GM19438 (cell line): Measurements from ENCODE around the gene ITPR1.
"Not testable (repeated sequence)": the region's sequence is repeated elsewhere in the genome, so short reads cannot be mapped to it uniquely, and the experiment has no call there.

ENCODE experiments used
- ATAC-seq: cut with Tn5 transposase; IDR thresholded peaks from one replicate; pipeline ENCODE4 v1.9.1; 2021; ENCODE audit warnings: low read depth; ENCODE audit not compliant: unreplicated experiment

ITPR1 gene

GRCh38 chr3:4751029-4751501 lies 257.9 kb downstream of the ITPR1 start:
- ATAC-seq = no peak

DNA sequence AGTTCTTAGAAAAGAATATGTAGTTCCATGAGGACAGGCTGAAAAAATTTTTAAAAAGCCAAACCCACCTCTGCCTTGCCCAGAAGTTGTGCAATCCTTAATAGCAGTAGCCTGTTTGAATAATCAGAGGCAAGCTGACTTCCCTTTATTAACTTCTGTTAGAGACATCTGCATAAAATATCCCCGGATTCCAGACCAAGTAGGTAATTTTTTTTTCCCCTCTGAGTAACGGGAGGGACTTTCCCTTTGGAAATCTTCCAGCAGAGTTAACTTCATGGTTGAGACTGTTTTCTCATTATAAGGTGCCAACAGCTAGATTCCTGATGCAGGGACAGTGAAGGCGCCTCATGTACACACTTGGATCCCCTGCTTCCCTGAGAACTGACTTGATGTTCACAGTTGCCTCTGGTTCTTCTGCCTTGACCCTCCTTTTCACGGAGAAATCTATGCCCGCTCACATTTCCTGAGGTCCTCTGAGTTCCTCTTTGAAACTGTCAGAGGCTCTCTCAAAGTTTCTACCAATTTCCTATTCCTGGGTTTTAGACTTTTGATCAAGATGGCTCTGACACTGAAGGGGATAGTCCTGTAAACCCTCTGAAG lies 258.5 kb downstream of the ITPR1 start:
- ATAC-seq = no peak

DNA sequence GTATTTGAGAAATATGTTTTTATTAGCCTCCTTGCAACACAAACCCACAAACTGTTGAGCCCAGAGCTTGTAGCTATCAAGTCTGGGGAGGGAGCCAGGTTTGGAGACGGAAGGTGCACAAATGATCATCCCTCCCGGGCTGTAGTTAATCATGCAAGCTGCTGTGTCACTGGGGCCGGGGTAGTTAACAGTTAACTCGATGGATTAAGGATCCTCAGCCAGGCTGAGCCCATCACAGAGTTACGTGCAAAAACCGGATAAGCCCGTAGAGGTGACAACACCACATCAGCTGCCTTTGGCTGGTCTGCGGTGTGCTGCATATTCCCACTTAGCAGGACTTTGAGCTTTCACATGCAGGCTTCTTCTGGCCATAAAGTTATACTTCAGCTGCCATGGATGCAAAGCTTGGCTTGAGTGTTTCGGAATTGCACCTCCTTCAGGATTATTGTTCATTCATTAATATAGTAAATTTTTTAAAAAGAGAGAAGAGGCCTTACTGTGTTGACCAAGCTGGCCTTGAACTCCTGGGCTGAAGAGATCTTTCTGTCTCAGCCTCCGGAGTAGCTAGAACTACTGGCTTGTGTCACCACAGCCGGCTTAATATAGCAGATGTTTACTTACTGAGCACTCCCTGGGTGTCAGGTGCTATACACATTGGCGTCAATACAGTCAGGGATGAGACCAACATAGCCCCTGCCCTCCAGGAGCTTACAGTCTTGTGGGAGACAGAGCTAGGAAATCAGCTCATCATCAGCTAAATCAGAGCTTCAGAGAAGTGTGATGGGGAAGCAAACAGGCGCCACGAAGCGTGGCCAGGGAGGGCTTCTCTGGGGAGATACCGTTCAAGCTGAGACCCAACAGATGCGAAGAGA lies 259.3 kb downstream of the ITPR1 start:
- no peak for ATAC-seq

GRCh38 chr3:4753073-4753691 lies 260.0 kb downstream of the ITPR1 start:
- ATAC-seq = no peak

DNA sequence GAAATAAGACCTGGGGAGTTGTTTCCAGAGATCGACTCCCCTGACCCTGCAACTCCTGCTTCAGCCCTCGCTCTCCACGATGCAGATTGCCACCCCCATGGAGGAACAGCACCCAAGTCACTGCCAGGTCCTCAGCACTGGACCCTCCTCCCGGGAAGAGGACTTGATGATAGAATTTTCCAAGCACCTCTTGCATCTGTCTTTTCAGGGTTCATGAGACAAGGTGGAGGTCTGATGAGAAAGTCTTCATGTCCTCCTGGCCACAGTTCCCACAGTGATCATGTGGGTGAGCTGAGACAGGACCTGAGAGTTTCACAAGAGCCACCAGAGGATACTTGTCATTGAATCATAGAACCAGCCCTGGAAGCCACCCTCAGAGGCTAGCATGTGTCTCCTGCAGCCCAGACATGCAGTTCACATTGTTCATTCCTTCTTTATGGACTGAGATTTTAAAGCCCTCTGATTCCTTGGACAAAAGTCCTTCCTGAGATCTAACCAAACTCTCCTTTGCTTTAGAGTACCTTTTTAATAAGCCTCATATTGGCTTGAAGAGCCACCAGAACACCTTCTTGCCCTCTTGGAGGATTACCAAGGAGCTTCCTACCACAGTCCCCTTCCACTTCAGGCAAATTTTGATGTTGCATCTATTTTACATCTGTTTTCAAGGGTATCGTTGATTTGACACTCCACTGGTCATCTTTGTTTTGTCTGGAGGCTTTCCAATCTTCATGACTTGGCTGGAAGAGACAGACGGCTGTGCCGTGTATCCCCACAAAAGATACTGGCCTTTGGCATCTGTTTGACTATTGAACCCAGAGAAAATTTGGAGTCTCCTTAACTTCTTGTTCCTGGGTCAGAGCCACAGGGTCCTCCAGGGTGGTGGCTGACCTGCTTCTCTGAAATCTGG lies 261.3 kb downstream of the ITPR1 start:
- ATAC-seq = peak; percentile 83

GRCh38 chr3:4755566-4755965 lies 262.4 kb downstream of the ITPR1 start:
- ATAC-seq = no peak

DNA sequence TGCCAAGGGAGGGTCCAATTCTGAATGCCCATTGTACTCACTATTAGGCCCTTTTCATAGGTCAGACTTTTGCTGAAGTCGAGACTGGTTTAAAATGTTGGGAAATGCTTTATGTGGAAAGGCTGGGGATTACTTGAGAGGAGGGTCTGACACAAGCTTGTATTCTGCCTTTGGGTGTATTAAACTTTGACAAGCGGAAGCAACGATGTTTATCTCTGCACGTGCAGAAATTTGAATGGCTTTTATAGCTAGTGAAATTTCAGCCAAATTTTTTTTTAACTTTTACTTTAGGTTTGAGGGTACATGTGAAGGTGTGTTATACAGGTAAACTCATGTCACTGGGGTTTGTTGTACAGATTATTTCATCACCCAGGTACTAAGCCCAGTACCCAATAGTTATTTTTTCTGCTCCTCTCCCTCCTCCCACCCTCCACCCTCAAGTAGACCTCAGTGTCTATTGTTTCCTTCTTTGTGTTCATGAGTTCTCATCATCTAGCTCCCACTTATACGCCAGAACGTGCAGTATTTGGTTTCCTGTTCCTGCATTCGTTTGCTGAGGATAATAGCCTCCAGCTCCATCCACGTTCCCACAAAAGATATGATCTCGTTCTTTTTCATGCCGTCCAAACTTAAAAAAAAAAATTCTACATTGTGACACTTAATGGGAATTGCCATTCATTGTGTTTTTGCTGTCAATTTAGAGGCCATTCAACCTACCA lies 263.1 kb downstream of the ITPR1 start:
- no peak for ATAC-seq

DNA sequence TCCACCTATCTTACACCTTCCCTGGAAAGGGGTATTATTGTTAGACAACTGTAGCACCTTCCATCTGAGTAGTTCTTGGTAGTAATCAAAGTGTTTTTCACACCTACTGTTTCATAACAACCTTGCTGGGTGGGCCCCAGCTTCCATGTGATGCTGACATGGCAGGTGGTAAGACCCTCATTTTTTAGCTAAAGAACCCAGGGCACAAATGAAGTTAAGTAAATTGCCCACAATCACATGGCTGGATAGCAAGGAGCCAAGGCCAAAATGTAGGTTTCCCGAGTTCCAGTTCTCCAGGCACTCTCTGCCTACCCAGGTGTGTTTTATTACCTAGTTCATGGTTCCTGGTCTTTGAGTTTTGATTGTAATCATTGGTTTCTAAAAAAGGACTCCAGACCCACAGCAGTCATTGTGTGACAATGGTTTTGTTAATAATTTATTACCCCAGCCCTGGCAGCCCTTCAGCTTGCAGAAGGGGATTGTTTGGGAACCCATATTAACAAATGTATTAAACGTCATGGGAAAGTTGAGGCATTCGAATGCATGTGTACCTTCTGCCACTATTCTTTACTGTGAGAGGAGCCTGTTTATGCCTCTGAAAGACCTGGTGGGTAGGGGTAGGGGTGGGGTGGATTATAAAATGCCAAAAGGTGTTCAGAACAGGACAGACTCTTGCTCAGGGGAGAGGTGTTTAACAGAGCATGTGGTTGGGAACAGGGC lies 263.9 kb downstream of the ITPR1 start:
- ATAC-seq = peak; percentile 45

GRCh38 chr3:4757575-4758248 lies 264.6 kb downstream of the ITPR1 start:
- ATAC-seq = no peak

DNA sequence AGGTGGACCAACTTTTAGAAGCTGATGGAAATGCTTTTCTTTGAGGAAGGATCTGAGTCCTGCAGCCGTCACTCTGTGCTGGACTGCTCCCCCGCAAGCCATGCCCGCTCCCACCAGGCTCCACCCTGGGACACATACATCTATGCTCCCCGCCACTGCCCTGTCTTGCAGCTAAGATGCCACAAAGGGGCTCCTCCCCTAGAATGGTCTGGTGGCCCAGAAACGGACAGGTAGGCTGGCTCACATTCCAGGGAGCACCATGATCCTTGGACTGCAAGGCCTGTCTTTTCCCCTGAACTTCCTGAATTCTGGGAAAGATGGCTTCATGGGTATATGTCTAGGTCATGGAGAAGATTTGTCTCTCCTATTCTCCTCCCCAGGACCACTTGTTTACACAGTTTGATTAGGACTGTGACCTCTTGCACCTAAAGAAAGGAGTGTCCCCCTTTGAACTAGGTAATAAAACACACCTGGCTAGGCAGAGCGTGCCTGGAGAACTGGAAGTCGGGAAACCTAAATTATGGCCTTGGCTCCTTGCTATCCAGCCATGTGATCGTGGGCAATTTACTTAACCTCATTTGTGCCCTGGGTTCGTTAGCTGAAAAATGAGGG lies 265.2 kb downstream of the ITPR1 start:
- no peak for ATAC-seq

DNA sequence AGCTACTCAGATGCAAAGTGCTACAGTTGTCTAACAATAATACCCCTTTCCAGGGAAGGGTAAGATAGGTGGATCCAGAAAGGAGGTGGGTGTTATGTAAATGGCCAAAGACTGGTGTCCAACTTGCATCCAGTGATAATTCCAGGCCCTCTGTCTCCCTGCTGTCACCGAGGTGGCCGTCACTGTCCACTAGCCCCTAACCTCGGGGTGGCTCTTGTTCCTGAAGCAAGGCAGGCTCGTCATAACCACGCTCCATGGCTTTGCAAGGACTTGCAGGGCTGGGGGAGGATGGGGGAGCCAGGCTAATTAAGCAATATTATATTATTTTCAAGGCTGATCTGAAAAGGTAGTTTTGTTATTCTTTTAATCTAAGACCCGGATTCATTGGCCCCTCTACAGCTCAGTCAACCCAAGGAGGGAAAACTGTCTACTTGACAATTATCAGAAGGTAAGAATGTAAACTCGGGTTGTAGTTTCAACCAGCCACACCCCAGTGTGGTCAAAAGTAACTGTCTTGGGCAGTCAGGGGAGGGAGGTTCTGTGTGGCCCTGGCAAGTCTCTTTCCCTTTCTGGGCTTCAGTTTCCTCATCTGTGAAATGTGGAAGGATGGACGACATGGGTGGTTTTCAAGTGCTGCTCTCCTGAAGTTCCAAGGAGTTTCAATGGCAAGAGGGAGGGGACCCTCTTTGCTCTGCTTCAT lies 266.0 kb downstream of the ITPR1 start:
- no peak for ATAC-seq

DNA sequence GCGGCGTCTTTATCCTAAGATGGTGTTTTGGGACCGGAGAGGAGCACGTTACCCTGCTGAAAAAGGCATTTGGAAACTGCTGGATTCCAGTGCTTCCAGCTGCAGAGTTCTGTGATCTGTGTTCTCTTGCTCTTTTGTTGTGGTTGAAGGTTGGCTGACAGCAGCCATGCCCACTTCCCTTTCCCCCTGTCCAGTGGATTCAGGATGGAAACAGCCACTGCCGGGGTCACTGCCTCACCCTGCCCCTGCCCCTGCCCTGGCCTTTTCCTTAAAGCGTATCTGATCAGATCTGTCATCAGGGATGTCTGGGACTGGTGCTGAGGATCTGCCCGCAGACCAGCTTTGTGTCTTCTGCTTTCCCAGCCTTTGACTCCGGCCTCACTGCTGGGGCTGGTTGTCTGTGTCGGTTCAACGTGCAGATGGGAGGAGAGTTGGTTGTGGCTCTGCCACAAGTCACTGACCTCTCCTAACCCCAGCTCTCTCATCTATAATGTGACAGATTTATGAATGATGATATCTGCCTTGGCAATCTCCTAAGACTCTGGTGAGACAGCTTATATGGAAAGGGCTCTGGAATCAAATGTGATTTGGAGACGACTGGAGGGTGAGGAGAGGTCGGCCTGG lies 266.7 kb downstream of the ITPR1 start:
- no peak for ATAC-seq

DNA sequence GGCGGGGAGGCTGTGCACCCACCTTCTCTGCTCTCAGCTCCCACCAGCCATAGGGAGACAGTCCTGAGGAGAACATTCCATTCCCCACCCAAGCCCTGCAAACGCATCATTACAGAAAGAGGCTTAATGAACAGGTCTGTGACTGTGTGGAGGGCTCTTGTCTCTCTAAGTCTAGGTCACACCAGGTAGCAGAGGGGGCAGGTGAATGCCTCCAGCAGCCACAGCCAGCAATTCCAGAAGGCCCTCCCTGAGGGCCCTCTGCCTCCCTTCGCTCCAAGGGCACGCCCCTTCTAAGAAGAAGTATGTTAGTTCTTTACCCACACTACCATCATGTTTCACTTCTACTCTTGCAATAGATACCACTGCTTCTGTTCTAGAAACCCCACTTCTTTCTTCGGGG lies 268.6 kb downstream of the ITPR1 start:
- no peak for ATAC-seq

DNA sequence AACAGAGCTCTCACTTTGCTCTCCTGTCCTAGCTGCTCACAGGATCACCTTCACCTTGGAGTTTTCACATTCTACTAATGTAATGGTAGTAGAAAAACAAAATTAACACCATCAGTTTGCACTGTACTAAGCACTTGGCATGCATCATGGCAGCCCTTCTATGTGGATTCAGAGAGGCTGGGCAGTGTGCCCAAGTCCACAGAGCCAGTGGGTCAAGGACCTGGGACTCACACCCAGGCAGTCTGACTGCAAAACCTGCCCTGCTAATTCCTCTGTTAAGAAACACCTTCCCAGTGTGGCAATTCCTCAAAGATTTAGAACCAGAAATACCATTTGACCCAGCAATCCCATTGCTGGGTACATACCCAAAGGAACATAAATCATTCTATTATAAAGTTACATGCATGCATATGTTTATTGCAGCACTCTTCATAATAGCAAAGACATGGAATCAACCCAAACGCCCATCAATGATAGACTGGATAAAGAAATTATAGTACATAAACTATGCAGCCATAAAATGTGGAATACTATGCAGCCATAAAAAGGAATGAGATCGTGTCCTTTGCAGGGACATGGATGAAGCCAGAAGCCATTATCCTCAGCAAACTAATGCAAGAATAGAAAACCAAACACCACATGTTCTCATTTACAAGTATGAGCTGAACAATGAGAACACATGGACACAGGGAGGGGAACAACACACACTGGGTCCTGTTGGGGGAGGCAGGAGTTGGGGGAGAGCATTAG lies 269.5 kb downstream of the ITPR1 start:
- not testable (repeated sequence) for ATAC-seq

DNA sequence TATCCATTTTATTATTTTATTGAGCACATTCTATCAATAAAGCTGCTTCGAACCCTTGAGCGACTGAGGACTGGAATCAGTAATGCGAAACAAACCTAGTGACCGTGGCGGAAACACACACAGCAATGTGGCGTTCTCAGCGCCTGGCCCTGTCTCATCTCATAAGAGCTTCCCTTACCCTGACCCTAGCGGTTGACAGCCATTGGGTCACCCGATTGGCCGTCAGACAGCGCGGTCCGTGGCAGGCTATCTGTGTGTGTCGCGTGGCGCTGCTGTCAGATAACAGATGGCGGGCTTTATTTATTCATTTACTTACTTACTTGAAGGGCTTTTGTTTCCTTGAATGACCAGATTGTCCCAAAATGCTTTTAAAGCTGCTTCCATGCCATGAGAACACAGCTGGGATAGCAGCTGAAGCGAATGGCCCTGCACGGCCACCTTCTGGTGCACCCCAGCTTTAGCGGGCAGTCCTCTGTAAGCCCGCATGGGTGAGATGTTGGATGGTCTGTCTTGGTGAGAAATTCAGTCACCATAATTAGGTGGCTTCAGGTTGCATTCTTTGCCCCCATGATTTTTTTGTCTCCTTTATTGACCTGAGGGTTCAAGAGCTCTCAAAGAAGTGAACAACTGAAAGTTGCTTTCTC lies 270.6 kb downstream of the ITPR1 start:
- no peak for ATAC-seq

DNA sequence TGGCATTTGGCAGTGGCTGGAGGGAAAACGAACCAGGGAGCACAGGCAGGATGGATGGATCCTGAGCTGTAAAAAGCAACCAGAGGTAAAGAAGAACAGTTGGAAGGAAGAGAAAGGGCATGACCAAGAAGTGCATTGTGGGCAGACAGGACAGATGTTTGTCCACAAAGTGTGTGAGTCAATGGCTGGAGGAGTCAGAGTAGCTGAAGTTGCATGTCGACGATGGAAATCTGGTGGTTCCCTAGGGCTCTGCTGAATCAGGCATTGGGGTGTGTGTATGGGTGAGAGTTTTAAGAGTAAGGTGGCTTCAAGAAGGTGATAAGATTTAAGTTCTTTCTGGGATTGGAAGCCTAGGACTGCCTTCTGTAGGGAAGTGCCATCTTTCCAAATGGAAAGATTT lies 272.1 kb downstream of the ITPR1 start:
- no peak for ATAC-seq
